Upper lobe of left lung (tissue), 4 donors: ENCODE measurements around the gene AXIN1.

ENCODE experiments used
- POLR2A ChIP-seq, 4 donors: fragments of 450-650 bp; IDR thresholded peaks; one replicate each; pipeline ENCODE4 v1.5.1; 2016 to 2017; ENCODE audit warnings: antibody characterized with exemption in 4 of 4, mild to moderate bottlenecking in 2 of 4
- TF ChIP-seq, protein P1 (sequence below), 6 experiments: fragments of 450-650 bp in 4 of 6; fragments of 200-600 bp in 2 of 6; sonication (generic) in 2 of 6; IDR thresholded peaks; one replicate each; pipeline ENCODE4 v1.5.1; 2016 to 2019; ENCODE audit warnings: antibody characterized with exemption in 6 of 6

DNA sequence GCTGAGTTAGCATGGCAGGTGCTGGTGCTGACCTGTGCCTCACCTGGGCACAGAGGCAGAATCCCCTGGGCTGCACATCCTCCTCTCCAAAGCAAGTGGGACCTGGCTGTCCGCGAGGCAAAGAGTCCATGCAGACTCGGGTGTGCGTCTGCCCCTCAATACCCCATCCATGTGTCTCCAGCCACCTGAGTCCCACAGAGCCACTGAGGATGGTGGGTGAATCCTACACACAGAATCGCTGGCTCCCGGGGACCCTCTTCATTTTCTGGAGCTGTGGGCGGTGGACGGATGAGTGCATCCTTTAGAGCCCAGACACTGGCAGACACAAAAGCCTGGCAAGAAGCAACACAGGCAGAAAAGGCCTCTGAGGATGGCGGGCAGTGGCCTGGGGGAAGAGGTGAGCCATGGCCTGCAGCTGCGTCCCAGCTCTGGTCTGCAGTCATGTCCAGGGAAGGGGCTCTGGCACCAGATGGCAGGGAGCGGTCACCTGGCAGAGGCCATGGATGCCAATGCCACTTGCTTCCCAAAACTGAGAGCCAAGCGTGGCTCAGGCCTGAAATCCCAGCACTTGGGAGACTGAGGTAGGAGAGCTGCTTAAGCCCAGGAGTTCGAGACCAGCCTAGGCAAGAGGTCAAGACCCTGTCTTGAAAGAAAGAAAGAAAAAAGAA, 29.9 kb downstream of the AXIN1 start:
- TF ChIP-seq, protein P1, sequence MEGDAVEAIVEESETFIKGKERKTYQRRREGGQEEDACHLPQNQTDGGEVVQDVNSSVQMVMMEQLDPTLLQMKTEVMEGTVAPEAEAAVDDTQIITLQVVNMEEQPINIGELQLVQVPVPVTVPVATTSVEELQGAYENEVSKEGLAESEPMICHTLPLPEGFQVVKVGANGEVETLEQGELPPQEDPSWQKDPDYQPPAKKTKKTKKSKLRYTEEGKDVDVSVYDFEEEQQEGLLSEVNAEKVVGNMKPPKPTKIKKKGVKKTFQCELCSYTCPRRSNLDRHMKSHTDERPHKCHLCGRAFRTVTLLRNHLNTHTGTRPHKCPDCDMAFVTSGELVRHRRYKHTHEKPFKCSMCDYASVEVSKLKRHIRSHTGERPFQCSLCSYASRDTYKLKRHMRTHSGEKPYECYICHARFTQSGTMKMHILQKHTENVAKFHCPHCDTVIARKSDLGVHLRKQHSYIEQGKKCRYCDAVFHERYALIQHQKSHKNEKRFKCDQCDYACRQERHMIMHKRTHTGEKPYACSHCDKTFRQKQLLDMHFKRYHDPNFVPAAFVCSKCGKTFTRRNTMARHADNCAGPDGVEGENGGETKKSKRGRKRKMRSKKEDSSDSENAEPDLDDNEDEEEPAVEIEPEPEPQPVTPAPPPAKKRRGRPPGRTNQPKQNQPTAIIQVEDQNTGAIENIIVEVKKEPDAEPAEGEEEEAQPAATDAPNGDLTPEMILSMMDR (IDR thresholded peaks at IDR 0.05) = no peak
- no peak for TF ChIP-seq POLR2A (IDR thresholded peaks at IDR 0.05)
